Effector CD4-positive, alpha-beta T cell (primary cell): ENCODE data around the gene CAMK2B.
"Not testable (repeated sequence)": the region's sequence is repeated elsewhere in the genome, so short reads cannot be mapped to it uniquely, and the experiment has no call there.

Experiments
- DNase-seq: peaks from one replicate; pipeline ENCODE4 v3.0.0-alpha.2; 2020

CAMK2B gene

GRCh38 chr7:44187636-44188416 is 137.6 kb downstream of the CAMK2B start:
- DNase-seq = no peak

- no peak for DNase-seq
These were observed 138.7 kb downstream of the CAMK2B start for GRCh38 chr7:44186736-44187135.

- no peak for DNase-seq
These were observed 139.7 kb downstream of the CAMK2B start for GRCh38 chr7:44185729-44186128.

- DNase-seq = no peak
These were observed 140.4 kb downstream of the CAMK2B start for GRCh38 chr7:44184873-44185446.

GRCh38 chr7:44184206-44184872 is 141.1 kb downstream of the CAMK2B start:
- DNase-seq = no peak

GRCh38 chr7:44183386-44183785 is 142.0 kb downstream of the CAMK2B start:
- no peak for DNase-seq

GRCh38 chr7:44182827-44183226 is 142.6 kb downstream of the CAMK2B start:
- DNase-seq = no peak

- DNase-seq = no peak
These were observed 144.8 kb downstream of the CAMK2B start for GRCh38 chr7:44180631-44181030.

GRCh38 chr7:44177570-44178131 is 147.7 kb downstream of the CAMK2B start:
- no peak for DNase-seq

- no peak for DNase-seq
These were observed 148.9 kb downstream of the CAMK2B start for GRCh38 chr7:44176486-44176885.

GRCh38 chr7:44175730-44176129 is 149.7 kb downstream of the CAMK2B start:
- DNase-seq = no peak

GRCh38 chr7:44174694-44174948 is 150.8 kb downstream of the CAMK2B start:
- DNase-seq = not testable (repeated sequence)

- no peak for DNase-seq
These were observed 151.3 kb downstream of the CAMK2B start for GRCh38 chr7:44173911-44174693.

- DNase-seq = no peak
These were observed 152.5 kb downstream of the CAMK2B start for GRCh38 chr7:44172803-44173424.

GRCh38 chr7:44172352-44172751 is 153.0 kb downstream of the CAMK2B start:
- DNase-seq = no peak

- DNase-seq = not testable (repeated sequence)
These were observed 153.5 kb downstream of the CAMK2B start for GRCh38 chr7:44171901-44172300.

- DNase-seq = no peak
These were observed 157.5 kb downstream of the CAMK2B start for GRCh38 chr7:44167920-44168319.
